HG03095 (cell line): ENCODE results near the gene MINDY2.
A peak's percentile ranks its signal among the peaks of the same experiment; 100 is the strongest.

Experiments used
- ATAC-seq: cut with Tn5 transposase; IDR thresholded peaks from one replicate; pipeline ENCODE4 v1.9.1; 2021; ENCODE audit warnings: moderate library complexity; ENCODE audit not compliant: unreplicated experiment

Gene MINDY2, protein sequence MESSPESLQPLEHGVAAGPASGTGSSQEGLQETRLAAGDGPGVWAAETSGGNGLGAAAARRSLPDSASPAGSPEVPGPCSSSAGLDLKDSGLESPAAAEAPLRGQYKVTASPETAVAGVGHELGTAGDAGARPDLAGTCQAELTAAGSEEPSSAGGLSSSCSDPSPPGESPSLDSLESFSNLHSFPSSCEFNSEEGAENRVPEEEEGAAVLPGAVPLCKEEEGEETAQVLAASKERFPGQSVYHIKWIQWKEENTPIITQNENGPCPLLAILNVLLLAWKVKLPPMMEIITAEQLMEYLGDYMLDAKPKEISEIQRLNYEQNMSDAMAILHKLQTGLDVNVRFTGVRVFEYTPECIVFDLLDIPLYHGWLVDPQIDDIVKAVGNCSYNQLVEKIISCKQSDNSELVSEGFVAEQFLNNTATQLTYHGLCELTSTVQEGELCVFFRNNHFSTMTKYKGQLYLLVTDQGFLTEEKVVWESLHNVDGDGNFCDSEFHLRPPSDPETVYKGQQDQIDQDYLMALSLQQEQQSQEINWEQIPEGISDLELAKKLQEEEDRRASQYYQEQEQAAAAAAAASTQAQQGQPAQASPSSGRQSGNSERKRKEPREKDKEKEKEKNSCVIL

DNA sequence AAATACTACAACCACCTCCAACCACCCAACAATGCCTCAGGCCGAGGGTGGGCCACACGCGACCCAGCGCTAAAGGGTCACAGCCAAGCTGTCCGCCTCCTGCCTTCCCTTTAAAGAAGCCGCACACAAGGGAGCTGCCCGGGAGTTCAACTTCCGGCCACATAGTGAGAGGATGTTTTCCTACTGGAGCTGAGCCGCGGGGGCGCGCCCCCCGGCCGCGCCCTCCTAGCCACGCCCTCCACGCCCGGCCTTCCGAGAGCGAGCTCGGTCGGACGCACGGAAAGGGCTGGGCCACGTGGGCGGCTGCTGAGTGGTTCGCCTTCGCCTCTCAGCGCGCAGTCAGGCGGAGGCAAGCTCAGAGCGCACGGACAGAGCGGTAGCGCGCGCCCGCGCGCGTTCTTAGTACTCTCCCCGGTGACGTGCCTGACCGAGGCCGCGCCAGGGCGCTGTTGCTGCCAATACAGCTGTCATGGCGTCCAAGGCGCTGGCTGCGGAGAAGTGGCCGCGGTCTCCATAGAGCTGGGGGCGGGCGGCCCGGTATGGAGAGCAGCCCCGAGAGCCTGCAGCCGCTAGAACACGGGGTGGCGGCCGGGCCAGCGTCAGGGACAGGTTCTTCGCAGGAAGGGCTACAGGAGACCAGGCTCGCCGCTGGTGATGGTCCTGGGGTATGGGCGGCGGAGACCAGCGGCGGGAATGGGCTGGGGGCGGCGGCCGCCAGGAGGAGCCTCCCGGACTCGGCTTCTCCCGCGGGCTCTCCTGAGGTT is at the start of gene MINDY2:
TSS of gene MINDY2 (plus strand) at position 446 of the 764 bp plus-strand sequence. CDS start at position 540, 94 bp downstream.
- ATAC-seq, result peak; percentile 92

DNA sequence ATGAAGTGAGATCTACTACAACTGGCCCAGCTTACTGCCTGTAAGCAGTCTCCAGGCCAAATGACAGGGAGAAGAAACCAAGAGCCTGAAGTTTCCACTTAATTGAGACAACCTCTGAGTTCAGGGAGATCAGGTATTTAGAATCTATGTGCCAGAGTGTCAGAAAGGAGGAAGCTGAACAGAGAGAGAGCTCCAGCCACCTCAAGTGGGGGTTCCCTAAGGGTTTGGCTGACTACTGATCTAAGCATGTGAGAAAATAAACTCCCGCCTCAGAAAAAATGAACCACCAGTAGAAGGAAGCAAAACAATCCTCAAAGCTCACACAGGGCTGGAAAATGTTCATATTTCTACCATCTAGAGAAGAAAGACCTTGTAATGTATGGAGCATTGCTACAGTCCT is 46.6 kb upstream of the MINDY2 start:
- ATAC-seq, result peak; percentile 74

- no peak for ATAC-seq
Measured at GRCh38 chr15:58726867-58727266, 44.2 kb upstream of the MINDY2 start.

DNA sequence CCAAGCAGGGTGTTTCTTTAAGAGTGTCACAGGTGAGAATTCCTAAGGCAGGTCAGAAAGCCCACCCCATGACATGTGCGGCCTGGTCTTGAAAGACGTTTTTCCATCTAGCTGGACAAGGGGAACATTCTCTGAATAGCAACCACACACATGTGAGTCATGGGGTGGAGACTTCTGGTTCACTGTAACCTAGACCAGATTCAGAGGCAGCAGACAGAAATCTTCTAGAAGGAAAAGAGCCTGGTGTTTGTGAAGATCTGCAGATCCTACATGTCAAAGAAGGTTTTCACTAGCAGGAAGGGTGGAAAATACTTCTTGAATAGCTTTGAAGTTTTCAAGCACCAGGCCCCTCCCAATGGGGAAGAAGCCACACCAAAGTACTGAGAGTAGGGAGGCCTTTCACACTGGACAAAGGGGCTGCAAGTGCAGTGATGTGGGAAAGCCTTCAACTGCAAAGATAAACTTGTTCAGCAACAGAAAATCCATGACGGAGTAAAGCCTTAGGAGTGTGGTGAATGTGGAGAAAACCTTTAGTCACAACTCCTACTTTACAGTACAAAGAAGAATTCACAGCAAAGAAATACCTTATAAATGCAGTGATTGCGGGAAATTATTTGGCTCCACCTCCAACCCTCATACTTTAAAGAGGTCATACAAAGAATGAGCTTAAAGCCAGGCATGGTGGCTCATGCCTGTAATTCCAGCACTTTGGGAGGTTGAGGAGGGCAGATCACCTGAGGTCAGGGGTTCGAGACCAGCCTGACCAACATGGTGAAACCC is 39.2 kb upstream of the MINDY2 start:
- ATAC-seq, result no peak

DNA sequence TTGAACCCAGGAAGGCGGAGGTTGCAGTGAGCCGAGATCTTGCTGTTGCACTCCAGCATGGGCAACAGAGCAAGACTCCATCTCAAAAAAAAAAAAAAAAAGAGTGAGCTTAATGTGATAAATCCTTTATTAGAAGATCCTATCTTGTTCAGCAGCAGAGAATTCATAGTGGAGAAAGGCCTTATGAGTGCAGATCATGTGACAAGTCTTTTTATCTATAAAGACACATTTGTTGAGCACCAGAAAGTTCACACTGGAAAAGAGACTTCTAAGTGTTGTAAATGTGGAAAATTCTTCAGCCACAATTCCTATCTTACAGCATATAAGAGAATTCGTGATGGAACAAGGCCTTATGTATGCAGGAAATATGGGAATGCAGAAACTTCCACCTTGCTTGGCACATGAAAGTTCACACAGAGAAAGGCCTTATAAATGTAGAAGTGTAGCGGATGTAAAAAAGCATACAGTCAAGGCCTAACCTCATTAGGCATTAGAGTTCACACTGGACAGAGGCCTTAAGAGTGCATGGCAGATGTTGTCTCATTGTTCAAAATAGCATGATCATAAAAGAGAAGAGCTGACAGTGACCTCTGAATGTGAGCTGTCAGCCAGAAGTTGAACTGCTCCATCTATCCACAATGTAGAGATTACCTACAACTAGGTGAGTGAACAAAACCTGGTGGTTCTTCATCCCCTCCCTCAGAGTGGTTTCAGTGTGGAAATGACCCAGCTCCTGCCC is 38.3 kb upstream of the MINDY2 start:
- ATAC-seq, result no peak

- no peak for ATAC-seq
Measured at GRCh38 chr15:58734859-58735258, 36.2 kb upstream of the MINDY2 start.

GRCh38 chr15:58736018-58736643 is 35.0 kb upstream of the MINDY2 start:
- ATAC-seq, result no peak

- no peak for ATAC-seq
Measured at GRCh38 chr15:58737298-58737697, 33.8 kb upstream of the MINDY2 start.

DNA sequence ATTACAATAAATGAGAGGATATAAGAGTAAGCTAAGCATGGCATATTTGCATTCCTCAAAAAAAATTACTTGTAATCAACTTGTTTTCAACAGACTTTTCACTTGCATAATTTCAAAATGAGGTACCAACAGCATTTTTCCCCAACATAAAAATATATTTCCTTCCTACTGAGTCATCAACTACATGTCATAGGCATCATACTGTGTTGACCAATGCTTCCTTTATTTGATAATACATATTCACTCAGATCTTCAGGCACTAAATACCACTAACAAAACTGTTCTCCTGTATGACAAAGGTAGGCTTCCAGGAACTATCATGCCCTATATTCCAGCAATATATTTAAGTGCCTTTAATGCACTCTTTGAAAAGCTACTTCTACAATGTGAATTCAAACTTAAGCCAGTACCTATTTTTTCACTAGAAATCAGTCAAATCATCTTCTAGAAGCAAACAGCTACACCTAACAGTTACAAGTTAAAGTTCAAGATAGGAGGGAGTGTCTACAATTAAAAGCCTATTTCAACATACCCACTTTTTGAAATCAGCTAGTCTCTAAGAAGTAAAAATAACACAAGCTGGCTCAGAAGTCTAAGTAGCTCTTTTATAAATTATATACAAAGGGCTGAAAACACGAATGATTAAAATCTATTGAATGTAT is 32.9 kb upstream of the MINDY2 start:
- ATAC-seq, result no peak

DNA sequence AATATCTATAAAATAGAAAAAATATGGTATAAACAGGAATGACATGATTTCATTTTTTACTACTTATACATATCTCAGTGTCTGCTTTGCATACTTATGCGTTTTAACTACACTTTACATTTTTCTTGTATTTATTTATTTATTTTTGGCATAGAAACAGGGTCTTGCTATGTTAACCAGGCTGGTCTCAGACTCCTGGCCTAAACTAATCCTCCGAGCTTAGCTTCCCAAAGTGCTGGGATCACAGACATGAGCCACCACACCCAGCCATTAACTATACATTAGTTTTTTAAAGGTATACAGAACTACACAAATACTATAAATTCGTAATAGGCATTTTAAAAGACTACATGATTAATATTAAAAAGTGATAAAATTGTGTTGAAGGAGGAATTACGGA is 30.7 kb upstream of the MINDY2 start:
- ATAC-seq, result no peak

- ATAC-seq, result no peak
Measured at GRCh38 chr15:58741032-58741431, 30.1 kb upstream of the MINDY2 start.

GRCh38 chr15:58742022-58742813 is 28.9 kb upstream of the MINDY2 start:
- no peak for ATAC-seq

- no peak for ATAC-seq
Measured at GRCh38 chr15:58742819-58743502, 28.1 kb upstream of the MINDY2 start.

- ATAC-seq, result no peak
Measured at GRCh38 chr15:58746174-58746573, 24.9 kb upstream of the MINDY2 start.

DNA sequence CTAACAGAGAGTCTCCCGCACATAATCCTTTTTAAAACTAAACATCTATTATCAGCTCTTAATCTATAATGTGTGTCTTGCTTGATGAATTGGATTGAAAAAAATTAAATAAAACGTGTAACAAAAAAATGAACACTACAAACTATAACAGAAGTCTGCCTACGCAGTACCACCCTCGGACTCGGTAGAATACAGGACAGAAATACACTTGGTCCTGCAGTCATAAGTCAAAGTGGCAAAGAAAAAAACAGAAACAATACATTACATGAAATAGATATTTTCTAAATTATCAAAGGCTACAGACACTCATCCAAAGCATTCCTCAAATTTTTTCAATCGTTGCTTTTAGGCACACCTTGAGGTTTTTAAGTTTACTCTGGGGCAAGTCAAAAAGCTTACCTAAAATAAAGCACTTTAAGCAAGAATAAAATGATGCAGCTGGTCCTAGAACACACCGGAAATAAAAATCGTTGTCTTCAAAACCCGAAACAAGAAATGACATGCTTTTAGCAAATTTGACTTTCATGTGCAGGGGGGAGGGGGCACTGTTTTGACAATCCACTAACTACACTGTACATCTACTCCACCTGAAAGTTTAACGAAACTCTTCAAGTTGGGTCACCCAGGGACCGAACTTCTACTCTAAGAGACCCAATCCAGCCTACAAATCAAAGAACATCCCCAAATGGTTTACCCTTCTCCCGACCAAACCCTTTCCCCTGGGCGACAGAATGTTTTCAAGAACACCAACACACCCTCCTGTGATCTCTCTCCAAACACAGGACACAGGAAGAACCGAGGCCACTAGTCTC is 22.9 kb upstream of the MINDY2 start:
- ATAC-seq, result peak; percentile 2

GRCh38 chr15:58748852-58749531 is 22.1 kb upstream of the MINDY2 start:
- peak; percentile 24 for ATAC-seq
